Right lobe of liver (tissue), 6 donors: ENCODE data around the gene HOXC11. TPM values are rescaled to one million over a fixed set of nuclear protein-coding genes. Genes with fewer than 3 reads are reported as not detected.

Experiments
- ATAC-seq, 4 donors: fragments of 200-7000 bp; cut with Tn5 transposase; one replicate each; pipeline ENCODE4 v1.9.1; 2020; ENCODE audit warnings: mild to moderate bottlenecking in 4 of 4, moderate library complexity in 4 of 4
- DNase-seq, 3 donors: peaks; one replicate each; pipeline ENCODE4 v3.0.0-alpha.2; 2020
- H3K27ac ChIP-seq, 3 donors: fragments of 200-600 bp; one replicate each; pipeline ENCODE4 v1.8.0; 2022
- H3K27me3 ChIP-seq, 2 donors: fragments of 200-600 bp; one replicate each; pipeline ENCODE4 v1.8.0; 2022
- H3K36me3 ChIP-seq, 4 donors: fragments of 200-600 bp; sonication (generic) in 1 of 4; one replicate each; pipeline versions ENCODE4 v1.5.1 to v1.8.0; 2017 to 2022; ENCODE audit warnings: control low read depth in 1 of 4
- H3K4me1 ChIP-seq, 4 donors: fragments of 200-600 bp; sonication (generic) in 1 of 4; one replicate each; pipeline versions ENCODE4 v1.5.1 to v1.8.0; 2017 to 2022; ENCODE audit warnings: control low read depth in 1 of 4
- H3K4me3 ChIP-seq, 3 donors: fragments of 200-600 bp; one replicate each; pipeline ENCODE4 v1.8.0; 2022
- H3K9me3 ChIP-seq, 4 donors: fragments of 200-600 bp; sonication (generic) in 1 of 4; one replicate each; pipeline versions ENCODE4 v1.5.1 to v1.8.0; 2017 to 2022; ENCODE audit warnings: control low read depth in 1 of 4
- POLR2A ChIP-seq: fragments of 450-650 bp; IDR thresholded peaks from one replicate; pipeline ENCODE4 v1.6.1; 2017; ENCODE audit warnings: antibody characterized with exemption, mild to moderate bottlenecking
- WGBS: methylation state at CpG from one replicate; pipeline ENCODE4 v1.1.6; 2018; ENCODE audit warnings: low coverage, low lambda C conversion rate; ENCODE audit not compliant: insufficient coverage; ENCODE audit errors: missing lambda C conversion rate; 5-methylcytosine and 5-hydroxymethylcytosine counted together
- intact Hi-C, 2 donors: fragments of 100-400 bp; cut with DNase I; formaldehyde crosslinking; loops; one replicate each; pipeline versions ENCODE4 v1.11.2 to v1.14.1; 2022
- total RNA-seq, 6 experiments: library from RNA; depleted of rRNA in 2 of 6; stranded (reverse); fragments of >200 nt in 2 of 6; fragmentation: NEBNext Ultra II Directional in 3 of 6; extraction: Animal tissue kit (Norgen Biotek cat#: 25700) in 3 of 6; gene quantifications; one replicate each; pipeline versions ENCODE4 v1.1.0 to v1.2.4, GENCODE V29; 2016 to 2023
- TF ChIP-seq, protein P1 (sequence below), 4 donors: fragments of 200-600 bp in 3 of 4; fragments of 450-650 bp in 1 of 4; IDR thresholded peaks; one replicate each; pipeline versions ENCODE4 v1.5.1 to v1.8.0; 2016 to 2022; ENCODE audit warnings: antibody characterized with exemption in 4 of 4, mild to moderate bottlenecking in 2 of 4
- donor health status: DM: no; HTN: yes; CAD: no.
- donor health status: DM: no; HTN: no; CAD: no.
- donor health status: DM: no; HTN: no; CAD: no.
- donor health status: DM: no; HTN: yes; CAD: no.
- donor health status: DM: no; HTN: yes; CAD: no.

Gene HOXC11
- total RNA-seq, 6 experiments from 2014 or later = not detected

DNA sequence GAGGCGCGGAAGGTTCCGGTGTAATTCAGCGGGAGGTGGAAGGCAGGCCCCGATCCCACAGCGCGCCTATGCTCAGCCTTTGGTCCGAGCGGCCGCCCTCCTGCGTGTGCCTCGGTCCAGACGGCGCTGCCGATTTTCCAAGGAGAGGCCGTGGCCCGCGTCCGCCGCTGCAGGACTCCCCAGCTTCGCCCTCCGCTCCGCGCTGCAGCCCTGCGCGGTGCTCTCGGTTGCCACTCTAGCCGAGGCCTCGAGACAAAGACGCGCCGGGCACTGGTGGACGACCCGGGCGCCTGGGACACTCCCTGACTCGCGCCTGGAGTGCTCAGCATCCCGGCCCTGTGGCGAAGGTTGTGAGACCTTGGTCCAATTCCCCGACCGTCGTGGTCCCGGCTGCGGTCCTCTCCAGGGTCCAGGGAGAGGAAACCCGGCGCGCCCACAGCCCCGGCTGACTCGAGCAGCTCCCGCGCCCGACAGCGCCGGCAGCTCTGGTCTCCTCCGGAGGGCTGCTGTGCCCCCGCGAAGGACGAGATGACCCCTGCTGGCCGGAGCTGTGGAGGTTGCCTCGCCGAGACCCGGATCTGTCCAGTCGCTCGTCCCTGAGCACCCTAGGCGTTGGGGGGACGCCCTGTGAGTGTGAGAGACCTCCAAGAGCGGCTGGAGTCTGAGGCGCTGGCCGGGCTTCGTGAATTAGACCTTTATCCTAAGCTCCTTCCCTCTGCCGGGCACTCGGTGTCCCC is 11.7 kb upstream of the HOXC11 start:
- Histone ChIP-seq H3K36me3 (no peaks in the 10 kb centered on the region), H3K9me3 (no peaks in the 10 kb centered on the region), H3K27ac (no peak overlapping the region), H3K4me3 (no peak overlapping the region), H3K27me3 (peaks cover 16 to 57% of the 10 kb centered on the region in 2 donors), H3K4me1 (no peaks in the 10 kb centered on the region)
- TF ChIP-seq, protein P1, sequence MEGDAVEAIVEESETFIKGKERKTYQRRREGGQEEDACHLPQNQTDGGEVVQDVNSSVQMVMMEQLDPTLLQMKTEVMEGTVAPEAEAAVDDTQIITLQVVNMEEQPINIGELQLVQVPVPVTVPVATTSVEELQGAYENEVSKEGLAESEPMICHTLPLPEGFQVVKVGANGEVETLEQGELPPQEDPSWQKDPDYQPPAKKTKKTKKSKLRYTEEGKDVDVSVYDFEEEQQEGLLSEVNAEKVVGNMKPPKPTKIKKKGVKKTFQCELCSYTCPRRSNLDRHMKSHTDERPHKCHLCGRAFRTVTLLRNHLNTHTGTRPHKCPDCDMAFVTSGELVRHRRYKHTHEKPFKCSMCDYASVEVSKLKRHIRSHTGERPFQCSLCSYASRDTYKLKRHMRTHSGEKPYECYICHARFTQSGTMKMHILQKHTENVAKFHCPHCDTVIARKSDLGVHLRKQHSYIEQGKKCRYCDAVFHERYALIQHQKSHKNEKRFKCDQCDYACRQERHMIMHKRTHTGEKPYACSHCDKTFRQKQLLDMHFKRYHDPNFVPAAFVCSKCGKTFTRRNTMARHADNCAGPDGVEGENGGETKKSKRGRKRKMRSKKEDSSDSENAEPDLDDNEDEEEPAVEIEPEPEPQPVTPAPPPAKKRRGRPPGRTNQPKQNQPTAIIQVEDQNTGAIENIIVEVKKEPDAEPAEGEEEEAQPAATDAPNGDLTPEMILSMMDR (IDR thresholded peaks at IDR 0.05) = no peak
- ATAC-seq = no peak
- DNase-seq = no peak
- 2% methylated on average over 17 of the region's 72 CpGs for WGBS
- intact Hi-C loops = no loop called here

DNA sequence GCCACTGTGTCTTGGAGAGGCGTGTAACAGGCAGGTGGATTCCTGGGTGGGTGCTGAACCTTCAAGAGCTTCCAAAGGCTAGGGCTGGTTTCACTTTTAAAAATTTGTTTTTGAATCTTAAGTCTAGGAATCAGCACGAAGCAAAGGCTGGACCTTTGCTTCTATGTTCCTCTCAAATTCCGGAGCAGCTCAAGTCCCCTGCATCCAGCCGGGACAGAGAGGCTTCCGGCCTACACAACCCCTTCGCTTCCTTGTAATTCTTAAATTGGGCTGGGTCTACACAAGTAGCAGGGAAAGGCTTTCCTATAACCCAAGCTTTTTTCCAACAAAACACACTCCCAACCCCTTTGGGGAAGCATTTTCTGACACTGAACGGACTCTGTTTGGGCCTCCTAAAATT is 9.9 kb upstream of the HOXC11 start:
- Histone ChIP-seq H3K27ac (no peak overlapping the region), H3K4me1 (no peaks in the 10 kb centered on the region), H3K27me3 (peaks cover 16 to 62% of the 10 kb centered on the region in 2 donors), H3K9me3 (no peaks in the 10 kb centered on the region), H3K4me3 (no peak overlapping the region), H3K36me3 (no peaks in the 10 kb centered on the region)
- ATAC-seq (no peak), DNase-seq (no peak)
- TF ChIP-seq, protein P1 (IDR thresholded peaks at IDR 0.05) = no peak
- TF ChIP-seq POLR2A = no peak
- 12% methylated on average over 7 of the region's 7 CpGs for WGBS
- intact Hi-C loops = no loop called here

DNA sequence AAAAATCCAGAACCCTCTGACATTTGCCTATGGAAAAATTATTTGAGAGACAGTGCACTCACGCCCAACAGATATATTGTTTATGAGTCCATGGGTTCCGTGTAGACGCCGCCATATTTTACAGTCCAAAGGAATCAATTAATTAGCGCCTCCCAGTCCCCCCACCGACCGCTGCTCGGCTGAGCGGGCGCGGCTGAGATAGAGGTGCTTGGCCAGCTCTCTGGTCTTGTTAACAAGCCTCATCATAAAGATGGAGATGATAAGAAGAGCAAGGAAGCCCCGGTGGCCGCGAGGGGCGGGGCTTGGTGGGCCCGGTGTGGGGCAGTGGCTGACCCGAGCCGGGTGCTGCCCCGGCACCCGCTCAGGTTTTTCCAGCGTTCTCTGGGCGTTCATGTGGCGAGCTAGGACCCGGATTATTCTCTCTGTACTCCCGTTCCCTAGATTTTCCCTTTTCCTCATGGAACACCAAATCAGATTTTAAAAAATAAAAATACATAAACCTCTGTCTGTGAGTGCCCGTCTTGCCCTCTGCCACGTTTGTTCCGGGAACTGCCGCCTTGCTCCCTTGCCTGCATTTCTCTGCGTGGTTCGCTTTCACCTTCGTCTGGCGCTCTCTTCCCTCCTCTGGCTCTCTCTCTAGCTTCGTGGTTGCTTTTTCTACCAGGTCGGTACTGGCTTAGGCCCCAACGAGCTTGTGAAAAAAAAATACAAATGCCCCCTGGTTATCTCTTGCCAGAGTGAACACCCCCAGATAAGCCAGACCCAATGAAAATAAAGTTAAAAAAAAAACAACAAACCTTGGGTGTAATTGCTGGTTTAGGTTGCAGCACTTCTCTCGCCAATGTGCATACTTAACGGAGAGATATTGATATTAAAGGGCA is 9.3 kb upstream of the HOXC11 start:
- H3K27me3 ChIP-seq = peaks cover 19 to 58% of the 10 kb centered on the region in 2 donors
- no peaks in the 10 kb centered on the region for H3K4me1 ChIP-seq
- no peak overlapping the region for H3K4me3 ChIP-seq
- WGBS = 8% methylated on average over 28 of the region's 38 CpGs
- no peaks in the 10 kb centered on the region for H3K9me3 ChIP-seq
- intact Hi-C loops = no loop called here
- no peaks in the 10 kb centered on the region for H3K36me3 ChIP-seq
- ATAC-seq (no peak), DNase-seq (no peak)
- no peak overlapping the region for H3K27ac ChIP-seq
- TF ChIP-seq POLR2A = no peak
- TF ChIP-seq, protein P1 (IDR thresholded peaks at IDR 0.05) = no peak

GRCh38 chr12:53964315-53964713 is 8.6 kb upstream of the HOXC11 start:
- intact Hi-C loops = no loop called here
- Histone ChIP-seq H3K4me3 (no peak overlapping the region), H3K27me3 (peaks cover 22 to 59% of the 10 kb centered on the region in 2 donors), H3K4me1 (no peaks in the 10 kb centered on the region), H3K9me3 (no peaks in the 10 kb centered on the region), H3K27ac (no peak overlapping the region), H3K36me3 (no peaks in the 10 kb centered on the region)
- no peak for ATAC-seq
- 9% methylated on average over 2 of the region's 2 CpGs for WGBS
- DNase-seq = no peak
- TF ChIP-seq, protein P1 (IDR thresholded peaks at IDR 0.05) = no peak
- TF ChIP-seq POLR2A = no peak
